GM20000 (cell line): ENCODE results near the gene GUCD1.
"Not testable (repeated sequence)": the region's sequence is repeated elsewhere in the genome, so short reads cannot be mapped to it uniquely, and the experiment has no call there.

Source experiments
- DNase-seq: peaks from one replicate; pipeline ENCODE4 v3.0.0; 2012; ENCODE audit warnings: low spot score
- CTCF ChIP-seq: IDR thresholded peaks from 2 replicates; pipeline ENCODE4 v1.5.1; 2012; ENCODE audit warnings: mild to moderate bottlenecking, control low read depth; ENCODE audit errors: extremely low read depth, missing control alignments

GUCD1 gene

GRCh38 chr22:24541681-24542515 is 13.0 kb downstream of the GUCD1 start:
- no peak for DNase-seq
- TF ChIP-seq CTCF, result no peak

- TF ChIP-seq CTCF, result no peak
- DNase-seq, result no peak
Measured at GRCh38 chr22:24540470-24540869, 14.5 kb downstream of the GUCD1 start.

- DNase-seq, result no peak
- no peak for TF ChIP-seq CTCF
Measured at GRCh38 chr22:24536089-24536488, 18.8 kb downstream of the GUCD1 start.

GRCh38 chr22:24535348-24535747 is 19.6 kb downstream of the GUCD1 start:
- TF ChIP-seq CTCF, result no peak
- DNase-seq, result no peak

- no peak for DNase-seq
- no peak for TF ChIP-seq CTCF
Measured at GRCh38 chr22:24532075-24532474, 22.9 kb downstream of the GUCD1 start.

- DNase-seq, result not testable (repeated sequence)
Measured at GRCh38 chr22:24530968-24531367, 24.0 kb downstream of the GUCD1 start.

GRCh38 chr22:24529898-24530297 is 25.0 kb downstream of the GUCD1 start:
- DNase-seq, result no peak
- no peak for TF ChIP-seq CTCF

- DNase-seq, result no peak
- no peak for TF ChIP-seq CTCF
Measured at GRCh38 chr22:24526191-24526590, 28.7 kb downstream of the GUCD1 start.
